Right hindlimb (tissue), 1 donor: ENCODE data around the gene SYNM.
A peak's percentile ranks its signal among the peaks of the same experiment; 100 is the strongest.
"Not testable (repeated sequence)": the region's sequence is repeated elsewhere in the genome, so short reads cannot be mapped to it uniquely, and the experiment has no call there.

Experiments
- DNase-seq: peaks from one replicate; pipeline ENCODE4 v3.0.0-alpha.2; 2018

SYNM gene

GRCh38 chr15:99104788-99105513 lies at the start of gene SYNM:
TSS of gene SYNM (plus strand) at chr15:99105080. CDS start at chr15:99105200, 120 bp downstream.
- DNase-seq: peak; percentile 84

GRCh38 chr15:99055555-99056134 lies 49.2 kb upstream of the SYNM start:
- DNase-seq: no peak

- DNase-seq: no peak
Measured at GRCh38 chr15:99057020-99057419, 47.9 kb upstream of the SYNM start.

GRCh38 chr15:99057697-99058420 lies 47.0 kb upstream of the SYNM start:
- DNase-seq: no peak

GRCh38 chr15:99058421-99058870 lies 46.4 kb upstream of the SYNM start:
- no peak for DNase-seq

GRCh38 chr15:99059010-99059981 lies 45.6 kb upstream of the SYNM start:
- peak; percentile 94 for DNase-seq

- not testable (repeated sequence) for DNase-seq
Measured at GRCh38 chr15:99060186-99060585, 44.7 kb upstream of the SYNM start.

GRCh38 chr15:99062226-99062625 lies 42.7 kb upstream of the SYNM start:
- no peak for DNase-seq

- DNase-seq: no peak
Measured at GRCh38 chr15:99068186-99068585, 36.7 kb upstream of the SYNM start.

- DNase-seq: no peak
Measured at GRCh38 chr15:99070208-99070607, 34.7 kb upstream of the SYNM start.

GRCh38 chr15:99071091-99071680 lies 33.7 kb upstream of the SYNM start:
- no peak for DNase-seq

GRCh38 chr15:99073008-99073717 lies 31.7 kb upstream of the SYNM start:
- DNase-seq: no peak

- DNase-seq: no peak
Measured at GRCh38 chr15:99074446-99074845, 30.4 kb upstream of the SYNM start.

GRCh38 chr15:99075059-99075652 lies 29.7 kb upstream of the SYNM start:
- not testable (repeated sequence) for DNase-seq

- DNase-seq: no peak
Measured at GRCh38 chr15:99076109-99076508, 28.8 kb upstream of the SYNM start.

GRCh38 chr15:99076555-99077308 lies 28.1 kb upstream of the SYNM start:
- DNase-seq: peak; percentile 77

- no peak for DNase-seq
Measured at GRCh38 chr15:99082798-99083197, 22.1 kb upstream of the SYNM start.

GRCh38 chr15:99084965-99085364 lies 19.9 kb upstream of the SYNM start:
- DNase-seq: no peak

- no peak for DNase-seq
Measured at GRCh38 chr15:99085413-99086326, 19.2 kb upstream of the SYNM start.
